NCI-H460 (cell line): Measurements from ENCODE around the gene FRMPD4. TPM values are rescaled to one million over a fixed set of nuclear protein-coding genes. Genes with fewer than 3 reads are reported as not detected.

ENCODE experiments used
- DNase-seq: peaks from one replicate; pipeline ENCODE4 v3.0.0-alpha.2; 2016; ENCODE audit warnings: low read depth; ENCODE audit errors: extremely low read depth
- total RNA-seq: library from RNA; depleted of rRNA; stranded (reverse); fragments of >200 nt; shearing (Covaris generic); gene quantifications from 2 replicates; pipeline ENCODE4 v1.2.3, GENCODE V29; 2014

The FRMPD4 gene
- total RNA-seq, 1 experiment from 2014 or later = 0.15 TPM

DNA sequence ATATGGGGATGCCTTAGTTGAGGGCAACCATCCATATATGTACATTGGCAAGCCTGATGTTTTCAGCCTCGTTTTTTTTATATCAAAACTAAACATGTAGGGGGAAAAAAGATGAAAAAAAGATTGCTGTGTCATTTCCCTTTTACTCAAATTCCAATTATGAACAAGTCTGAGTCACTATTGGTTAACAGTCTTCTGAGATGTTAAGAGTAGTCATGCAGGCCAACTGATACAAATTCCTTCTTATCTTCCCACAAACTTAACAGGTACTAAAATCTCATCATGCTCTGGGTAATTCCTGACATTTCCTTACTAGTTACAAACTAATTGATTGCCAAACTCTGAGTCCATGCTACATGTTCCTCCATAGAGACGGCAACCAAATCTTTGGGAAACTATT is 222.1 kb downstream of the FRMPD4 start:
- DNase-seq = peak; percentile 35

DNA sequence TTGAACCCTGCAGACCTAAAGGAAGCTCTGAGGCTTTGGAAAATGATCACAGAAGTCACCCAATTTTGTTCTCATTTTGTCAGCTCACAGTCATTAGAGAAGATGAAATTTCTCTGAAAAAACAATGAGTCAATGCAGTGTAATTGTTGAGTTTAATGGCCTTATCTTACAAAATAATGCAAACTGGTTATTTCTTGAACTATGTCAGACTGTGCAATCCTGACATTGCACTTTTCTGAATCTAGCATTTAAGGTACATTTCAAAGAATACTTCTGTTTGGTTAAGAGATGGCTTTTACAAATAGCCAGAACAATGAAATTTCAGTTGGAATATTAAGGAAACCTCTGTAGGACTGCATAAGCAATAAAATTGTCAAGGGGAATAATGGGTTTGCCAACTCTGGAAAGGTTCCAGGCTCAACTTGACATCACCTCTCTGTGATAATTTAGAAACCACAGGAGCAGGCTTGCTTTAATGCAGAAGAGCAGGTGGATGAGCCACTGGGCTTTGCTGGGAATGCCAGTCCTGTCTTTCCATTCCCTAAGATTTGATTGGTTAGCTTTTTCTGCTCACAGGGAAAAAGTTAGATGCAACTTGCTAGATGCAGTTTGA is 222.8 kb downstream of the FRMPD4 start:
- DNase-seq = peak; percentile 7

DNA sequence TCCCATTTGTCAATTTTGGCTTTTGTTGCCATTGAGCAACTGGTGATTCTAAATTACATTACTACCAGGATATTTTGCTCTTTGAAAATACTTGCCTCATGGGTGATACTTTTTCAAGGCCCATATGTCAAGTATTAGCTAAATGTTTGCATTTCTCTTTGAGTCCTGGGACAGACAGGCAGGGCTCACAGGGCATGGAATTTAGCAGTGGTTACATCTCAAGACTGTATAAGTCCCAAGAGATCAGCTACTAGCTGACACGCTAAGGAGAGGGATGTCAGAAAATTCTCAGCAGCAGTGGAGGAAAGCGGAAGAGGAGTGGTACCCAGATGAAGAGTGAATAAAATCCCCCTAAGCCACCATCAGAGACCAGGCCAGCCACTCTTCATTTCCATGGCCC is 224.9 kb downstream of the FRMPD4 start:
- no peak for DNase-seq

DNA sequence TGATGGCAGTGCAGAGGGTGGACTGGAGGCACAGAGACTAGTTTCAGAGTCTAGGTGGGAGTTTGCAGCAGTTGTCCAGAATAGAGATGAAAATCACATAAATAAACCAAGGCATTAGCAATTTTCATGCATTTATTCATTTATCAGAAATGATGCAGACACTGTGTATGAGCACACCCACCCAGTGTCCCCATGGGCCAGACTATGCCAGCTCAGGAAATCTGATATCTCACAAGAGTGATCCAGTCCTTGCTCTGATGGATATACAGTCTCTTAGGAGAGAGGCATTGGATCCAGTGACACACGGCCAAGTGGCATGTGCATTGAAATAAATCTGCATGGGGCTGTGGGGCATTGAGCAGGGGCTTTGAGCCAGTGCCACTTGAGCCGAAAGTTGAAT is 228.2 kb downstream of the FRMPD4 start:
- no peak for DNase-seq

DNA sequence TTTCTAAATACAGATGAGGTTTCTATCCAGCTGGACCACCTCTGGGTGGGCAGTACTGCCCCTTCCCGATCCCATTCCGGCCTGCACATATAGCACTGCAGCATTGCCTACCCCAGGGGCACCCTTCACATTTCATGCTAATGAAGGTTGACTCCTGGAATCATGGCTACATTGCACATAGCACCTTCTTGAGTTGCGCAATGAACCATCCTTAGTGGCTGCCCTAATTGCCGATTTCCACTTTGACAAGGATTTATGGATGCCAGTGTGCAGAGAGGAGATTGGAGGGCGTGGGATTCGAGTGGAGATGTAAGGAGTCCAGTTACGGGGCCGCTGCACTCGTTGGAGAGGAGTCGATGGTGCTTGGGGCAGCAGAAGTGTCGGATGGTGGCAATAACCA is 229.0 kb downstream of the FRMPD4 start:
- DNase-seq = no peak

DNA sequence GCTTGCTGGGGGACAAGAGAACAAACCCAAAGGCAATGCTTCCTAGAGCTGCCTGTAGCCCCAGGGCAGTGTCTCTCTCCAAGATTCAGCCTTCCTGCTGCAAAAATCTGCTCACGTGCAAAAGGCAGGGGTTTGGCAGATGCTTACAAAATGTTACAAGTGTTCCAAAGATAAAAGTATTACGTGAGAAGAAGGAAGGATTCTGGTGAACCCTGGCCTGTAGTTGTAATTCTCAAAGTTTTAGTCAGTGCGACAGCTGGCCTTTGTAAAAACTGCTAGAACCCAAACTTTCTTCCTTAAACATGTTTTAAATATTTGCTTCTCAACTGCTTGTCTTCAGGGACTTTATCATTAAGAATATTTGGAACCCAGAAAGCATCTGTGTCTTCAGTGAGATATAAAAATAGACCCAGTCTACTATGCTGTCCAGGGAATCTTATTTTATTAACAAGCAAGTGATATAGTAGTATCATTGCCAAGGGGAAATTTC is 232.3 kb downstream of the FRMPD4 start:
- DNase-seq = no peak

DNA sequence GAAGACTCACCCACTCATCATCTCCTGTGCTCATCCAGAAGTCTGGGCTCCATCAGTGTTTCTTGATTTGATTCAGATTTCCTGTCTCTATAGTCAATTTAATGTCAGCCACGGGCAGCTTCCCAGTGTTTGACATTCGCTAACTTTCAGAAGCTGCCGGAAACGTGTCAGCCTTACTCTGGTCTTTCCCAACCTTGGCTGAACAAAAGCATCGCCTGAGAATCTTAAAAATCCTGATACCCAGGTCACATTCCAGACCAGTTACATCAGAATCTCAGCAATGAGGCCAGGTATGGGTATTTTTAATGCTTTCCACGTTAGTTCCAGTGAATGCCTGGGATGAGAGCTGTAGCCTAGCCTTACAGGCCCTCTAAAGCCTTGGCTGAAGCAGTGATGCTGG is 233.8 kb downstream of the FRMPD4 start:
- no peak for DNase-seq

DNA sequence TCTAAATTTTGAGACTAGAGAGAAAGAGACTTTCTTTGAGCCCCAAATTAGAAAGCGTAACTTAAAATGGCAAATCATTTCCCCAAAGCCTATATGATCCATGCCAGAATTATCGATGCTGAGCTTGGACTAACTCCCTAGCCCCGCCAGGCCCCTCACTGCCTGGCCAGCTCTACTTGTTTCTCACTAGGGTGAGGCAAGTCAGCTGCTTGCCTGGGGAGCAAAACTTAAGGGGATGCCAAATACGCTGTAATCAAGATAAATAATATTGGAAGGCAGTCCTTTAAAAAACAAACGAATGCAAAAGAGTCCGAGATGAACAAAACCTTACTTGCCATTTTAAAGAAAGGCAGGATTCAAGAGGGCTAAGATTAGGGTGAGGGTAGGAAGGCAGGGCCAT is 236.0 kb downstream of the FRMPD4 start:
- DNase-seq = no peak

DNA sequence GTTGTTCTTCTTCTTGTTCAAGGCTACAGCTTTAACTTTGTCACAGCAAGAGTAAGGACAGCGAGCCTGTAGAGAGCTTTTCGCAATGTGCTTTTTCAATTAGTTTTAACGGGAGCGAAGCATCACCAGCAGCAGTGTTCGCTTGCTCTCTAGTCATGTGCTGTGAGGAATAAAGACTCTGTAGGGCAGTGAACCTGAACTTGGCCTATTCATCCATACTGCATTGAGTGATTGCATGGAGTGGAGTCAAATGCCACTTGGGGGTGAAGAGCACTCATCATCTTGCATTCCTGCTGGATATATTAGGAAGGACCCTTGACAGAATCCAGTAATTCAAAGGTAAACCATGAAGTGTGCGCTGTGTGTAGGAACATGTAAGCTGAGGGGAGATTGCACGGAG is 240.0 kb downstream of the FRMPD4 start:
- no peak for DNase-seq

DNA sequence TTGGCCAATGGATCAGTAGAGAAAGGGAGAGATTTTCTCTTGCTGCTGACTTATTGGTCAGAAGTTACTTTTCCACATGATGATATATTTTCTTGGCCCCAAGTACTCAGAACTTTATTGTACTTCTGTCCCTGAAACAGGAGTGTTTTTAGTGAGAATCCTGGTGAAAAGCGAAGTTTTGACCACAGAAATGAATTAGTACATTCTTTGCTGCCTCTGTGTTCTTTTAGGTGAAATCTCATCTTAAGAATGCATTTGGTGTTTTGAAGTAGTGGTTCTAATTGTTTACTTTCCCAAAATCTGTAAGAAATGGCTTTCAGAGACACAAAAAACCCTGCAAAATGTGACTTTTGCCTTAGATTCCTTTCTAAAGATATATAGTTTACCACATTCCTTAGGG is 240.4 kb downstream of the FRMPD4 start:
- no peak for DNase-seq

DNA sequence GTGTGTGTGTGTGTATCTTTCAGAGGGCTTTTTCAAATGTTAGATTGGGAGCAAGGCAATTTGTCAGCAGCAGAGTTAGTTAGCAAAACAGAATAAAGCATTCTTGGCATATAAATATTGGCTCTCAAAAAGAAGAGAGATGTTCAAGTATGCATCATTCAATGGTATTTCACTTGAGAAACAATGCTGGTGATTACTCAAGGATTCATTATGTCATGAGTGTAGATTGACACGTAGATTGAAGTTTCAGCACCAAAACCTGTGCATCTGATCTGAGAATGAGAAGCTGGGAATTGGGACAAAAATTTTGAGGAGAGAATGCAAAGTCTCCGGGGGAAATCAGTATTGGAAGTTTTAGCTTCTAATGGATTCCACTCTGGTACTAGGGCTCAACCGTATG is 241.4 kb downstream of the FRMPD4 start:
- DNase-seq = no peak

DNA sequence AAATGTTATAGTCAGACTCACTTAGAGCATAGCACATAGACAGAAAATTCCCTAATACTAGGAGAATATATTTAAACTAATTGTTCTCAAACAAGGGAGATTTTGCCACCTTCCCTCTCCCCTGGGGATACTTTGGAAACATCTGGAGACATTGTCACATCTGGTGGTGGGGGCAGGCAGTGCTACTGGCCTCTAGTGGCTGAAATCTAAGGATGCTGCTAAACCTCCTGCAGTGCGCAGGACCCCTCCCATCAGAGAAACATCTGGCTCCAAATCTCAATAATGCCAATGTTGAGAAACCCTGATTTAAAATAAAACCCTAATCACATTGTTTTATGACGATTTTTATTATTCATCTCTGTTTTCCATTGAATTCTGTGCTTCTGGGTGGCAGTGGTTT is 244.9 kb downstream of the FRMPD4 start:
- no peak for DNase-seq

DNA sequence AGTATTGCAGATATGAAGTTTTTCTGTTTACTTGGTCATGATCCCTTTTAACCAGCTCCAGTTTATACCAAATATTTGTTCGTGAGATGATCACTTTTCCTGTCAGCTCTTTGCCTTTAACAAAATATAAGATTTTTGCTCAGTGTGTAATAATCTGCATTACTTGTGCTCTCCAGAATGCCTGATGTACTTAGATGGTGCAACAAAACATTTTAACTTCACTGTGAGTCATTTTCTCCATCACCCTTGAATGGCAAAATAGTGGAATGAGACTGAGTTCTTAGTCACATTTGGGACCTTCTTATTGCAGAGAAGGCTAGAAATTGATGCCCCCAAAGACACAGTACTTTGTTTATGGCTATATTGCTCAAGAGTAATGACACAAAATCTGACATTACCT is 252.0 kb downstream of the FRMPD4 start:
- no peak for DNase-seq

DNA sequence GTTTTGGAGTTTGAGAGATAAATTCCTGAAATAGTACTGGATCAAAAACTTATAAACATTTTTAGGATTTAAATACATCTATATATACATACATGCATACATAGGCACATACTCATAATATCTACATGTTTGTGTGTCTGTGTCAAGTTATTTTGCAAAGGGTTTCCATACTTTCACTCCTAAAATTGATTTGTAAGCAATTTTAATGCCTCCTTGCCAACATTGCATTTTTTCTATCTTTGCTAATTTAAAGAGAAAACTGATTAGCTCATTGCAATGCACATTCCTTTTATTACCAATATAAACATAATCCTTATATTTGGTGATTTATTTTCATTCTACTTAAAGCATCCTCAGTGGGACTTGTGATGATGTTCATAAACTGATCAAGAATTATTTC is 258.3 kb downstream of the FRMPD4 start:
- DNase-seq = no peak

DNA sequence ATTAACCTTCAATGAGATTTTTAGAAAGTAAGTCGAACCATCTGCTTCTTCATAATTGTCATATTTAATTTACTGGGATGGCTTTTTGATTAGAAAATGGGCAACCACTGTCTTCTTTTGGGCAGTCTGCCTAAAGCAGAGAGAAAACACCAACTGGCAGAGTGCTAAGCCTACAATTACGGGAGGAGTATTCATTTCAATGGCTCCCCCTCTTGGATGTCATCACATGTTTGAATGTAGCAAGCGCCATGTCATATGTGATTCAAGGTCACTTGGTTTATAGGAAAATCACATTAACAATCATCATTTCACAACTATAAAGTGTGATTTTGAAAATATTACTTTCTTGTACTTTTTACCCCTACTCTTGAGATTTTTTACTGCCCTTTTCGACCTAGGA is 261.9 kb downstream of the FRMPD4 start:
- DNase-seq = no peak

DNA sequence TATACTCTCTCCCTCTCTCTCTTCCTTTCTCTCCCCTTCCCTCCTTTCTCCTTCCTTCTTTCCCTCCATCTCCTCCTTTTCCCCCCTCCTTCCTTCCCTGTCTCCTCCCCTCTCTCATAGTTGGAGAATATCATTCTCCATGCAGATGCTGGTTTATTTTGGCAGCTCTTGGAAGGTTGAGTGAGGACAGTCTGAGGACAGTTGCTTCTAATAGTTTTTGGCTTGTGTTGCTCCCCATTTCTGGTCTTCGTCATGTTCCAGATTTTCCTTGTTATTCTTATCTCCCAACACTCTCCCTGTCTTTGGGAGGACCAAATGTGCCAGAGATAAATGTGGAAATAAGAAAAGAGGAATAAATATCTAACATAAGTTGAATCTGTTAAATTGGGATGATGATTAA is 263.0 kb downstream of the FRMPD4 start:
- DNase-seq = no peak

DNA sequence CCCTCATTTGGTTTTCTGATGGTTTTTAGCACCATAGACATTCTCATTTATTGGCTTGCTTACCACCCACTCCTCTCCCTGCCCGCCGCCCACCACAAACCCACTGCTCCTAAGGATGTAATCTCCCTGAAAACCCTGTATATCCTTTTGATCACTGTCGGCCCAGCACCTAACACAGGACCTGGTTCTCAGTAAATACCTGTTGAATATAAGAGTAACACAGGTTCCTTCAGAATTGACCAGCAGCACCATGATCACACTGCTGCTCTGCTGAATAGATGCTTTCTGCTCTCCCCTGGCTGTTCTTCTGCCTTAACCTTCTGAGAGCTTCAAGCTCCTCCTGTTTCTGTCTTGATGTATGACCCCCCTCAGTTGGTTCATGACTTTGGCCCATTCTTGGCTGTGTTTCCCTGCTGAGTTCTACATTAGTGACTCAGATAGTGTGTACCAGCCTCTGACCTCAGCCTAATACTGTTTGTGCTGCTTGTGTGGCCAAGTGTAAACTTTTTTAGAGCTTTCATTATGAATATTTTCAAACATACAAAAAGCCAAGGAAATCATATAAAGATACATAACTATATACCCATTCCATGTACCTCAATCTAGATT is 265.3 kb downstream of the FRMPD4 start:
- DNase-seq = no peak

DNA sequence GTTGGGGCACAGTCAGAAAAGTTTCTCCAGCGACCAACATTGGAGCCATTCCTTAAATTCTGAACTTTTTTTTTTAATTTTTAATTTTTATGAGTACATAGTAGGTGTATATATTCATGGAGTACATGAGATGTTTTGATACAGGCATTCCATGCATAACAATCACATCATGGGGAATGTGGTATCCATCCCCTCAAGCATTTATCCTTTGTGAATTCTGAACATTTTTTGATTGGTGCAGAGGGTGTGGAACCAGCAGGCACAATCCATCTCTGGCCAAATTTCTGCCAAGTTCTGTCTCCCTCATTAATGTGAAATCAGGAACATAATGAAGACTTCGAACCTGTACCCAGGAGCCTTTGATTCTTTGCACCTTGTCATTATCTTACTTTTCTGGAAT is 267.0 kb downstream of the FRMPD4 start:
- DNase-seq = no peak

DNA sequence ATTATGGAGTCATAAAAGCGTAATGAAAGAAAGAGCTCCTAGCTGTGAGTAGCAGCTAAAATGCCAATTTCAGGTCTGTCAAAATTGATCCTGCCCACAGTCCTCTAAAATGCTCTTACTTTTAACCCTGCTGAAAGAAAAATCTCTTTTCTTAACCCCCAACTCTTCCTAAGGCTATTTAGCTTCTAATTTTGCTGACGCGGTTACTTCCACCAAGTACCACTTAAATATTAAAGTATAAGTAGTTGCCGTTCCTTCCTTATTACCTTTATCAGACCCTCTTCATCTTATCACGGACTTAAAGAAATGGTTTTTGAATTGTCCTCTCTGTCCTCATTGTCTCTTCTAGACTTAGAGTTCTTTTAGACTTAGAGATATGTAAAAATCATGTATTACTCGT is 272.2 kb downstream of the FRMPD4 start:
- no peak for DNase-seq

DNA sequence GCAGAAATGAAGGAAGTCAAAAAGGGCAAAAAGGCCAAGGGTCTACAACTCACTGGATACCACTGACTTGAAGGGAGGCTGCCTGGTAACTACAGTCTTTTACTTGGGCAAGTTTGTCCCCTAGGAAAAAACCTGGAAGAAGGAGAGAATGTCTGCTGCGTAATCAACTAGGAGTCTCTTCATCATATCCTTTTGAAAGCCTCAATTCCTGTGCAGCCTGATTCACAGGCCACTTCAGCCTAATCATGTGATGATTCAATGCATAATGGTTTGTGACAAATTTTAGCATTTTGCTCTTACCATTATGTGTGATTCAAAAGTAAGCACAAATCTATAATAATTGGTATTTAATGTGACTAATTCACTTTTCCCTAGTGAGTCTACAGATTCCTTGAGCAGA is 273.6 kb downstream of the FRMPD4 start:
- no peak for DNase-seq

DNA sequence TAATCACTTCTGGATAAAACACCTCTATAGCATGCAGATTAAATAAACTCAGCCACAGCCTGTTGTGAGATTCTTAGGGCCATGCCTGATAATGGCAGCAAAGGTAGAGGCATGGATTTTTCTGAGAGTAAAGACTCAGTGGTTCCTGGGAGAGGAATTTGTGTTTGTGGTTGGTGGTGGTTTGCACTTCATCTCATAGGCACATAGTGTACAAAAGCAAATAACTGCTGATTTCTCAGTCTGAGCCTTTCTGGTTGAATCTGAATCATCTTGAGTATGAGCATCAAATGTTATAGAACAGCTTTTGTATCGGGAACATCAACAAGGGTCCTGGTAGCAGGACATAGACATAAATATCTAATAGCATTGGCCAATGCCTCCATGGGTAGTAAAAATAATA is 274.3 kb downstream of the FRMPD4 start:
- DNase-seq = no peak

DNA sequence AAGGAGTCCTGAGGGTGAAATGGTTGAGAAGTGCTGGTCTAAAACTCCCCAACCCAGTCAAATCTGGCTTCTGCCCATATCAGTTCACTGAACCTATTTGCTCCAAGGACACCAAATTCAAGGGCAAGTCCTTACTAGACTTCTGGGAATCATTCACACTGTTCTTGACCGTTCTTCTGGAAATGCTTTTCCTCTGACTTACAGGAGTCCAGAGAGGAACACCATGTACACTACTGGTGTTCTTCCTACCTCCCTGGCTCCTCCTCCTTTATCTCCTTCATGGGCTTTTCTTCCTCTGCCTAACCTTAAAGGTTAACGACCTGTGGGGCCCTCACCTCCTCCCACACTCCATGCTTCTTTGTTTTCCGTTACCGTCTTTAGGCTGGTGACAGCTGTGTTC is 281.3 kb downstream of the FRMPD4 start:
- DNase-seq = no peak

DNA sequence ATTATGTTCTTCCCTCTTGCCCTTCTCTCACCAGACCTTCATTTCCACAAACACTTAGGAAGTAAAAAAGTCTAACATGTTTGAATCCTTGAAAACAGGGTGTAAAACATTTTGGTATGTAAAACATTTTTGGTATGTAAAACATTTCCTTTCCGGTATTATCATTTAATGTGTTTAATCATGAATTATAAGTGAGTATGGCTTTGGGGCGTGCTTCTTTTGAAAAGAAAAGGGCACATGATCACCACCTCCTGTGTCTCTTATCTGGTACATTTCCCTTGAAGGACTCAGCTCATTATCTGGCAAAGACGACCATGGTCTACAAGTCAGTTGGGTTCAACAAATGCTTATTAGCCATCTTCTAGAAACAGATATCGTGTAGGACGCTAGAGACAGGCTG is 283.6 kb downstream of the FRMPD4 start:
- DNase-seq = no peak
